HepG2 (cell line): ENCODE data around the gene TMEM185A. TPM values are rescaled to one million over a fixed set of nuclear protein-coding genes. Genes with fewer than 3 reads are reported as not detected.

Source experiments
- ATAC-seq: fragments of 200-7000 bp; cut with Tn5 transposase; 3 replicates; pipeline ENCODE4 v1.9.1; 2020; ENCODE audit warnings: mild to moderate bottlenecking, moderate library complexity
- BruUV-seq: library from RNA; stranded (reverse); fragments of 400-500 nt; replicated peaks from 2 replicates; lab custom pipeline; 2021; lab: Mats Ljungman, UMichigan
- CTCF ChIA-PET: fragments of 300-600 bp; formaldehyde crosslinking; extraction: SDS; loops from one replicate; lab custom pipeline; 2021; ENCODE audit warnings: low total read pairs, inconsistent platforms, low intra/inter-chr PET ratio; lab: Yijun Ruan, JAX
- POLR2A ChIA-PET: fragments of 350-600 bp; sonication (Branson Sonifier 250); formaldehyde crosslinking; loops from one replicate; lab custom pipeline; 2020; ENCODE audit warnings: antibody characterized with exemption, inconsistent platforms; lab: Yijun Ruan, JAX
- DNase-seq: peaks from one replicate; pipeline ENCODE4 v3.0.0-alpha.2; 2015; ENCODE audit warnings: low spot score
- FAIRE-seq: peaks from 3 replicates; lab custom pipeline; 2011; peaks lifted over from hg19 to GRCh38; lab: Jason Lieb, UNC
- H2AFZ ChIP-seq: one replicate; pipeline ENCODE4 v1.6.1; 2011; ENCODE audit warnings: low read length, inconsistent platforms
- H3K27ac ChIP-seq: fragments of 300-600 bp; 3 replicates; pipeline ENCODE4 v1.8.0; 2011; ENCODE audit warnings: mixed run types, mild to moderate bottlenecking, mixed read lengths, low read length, inconsistent platforms; ENCODE audit not compliant: insufficient read depth; ENCODE audit errors: extremely low read length
- H3K27me3 ChIP-seq, 2 experiments: fragments of 200-600 bp in 1 of 2; 2 replicates in 1 of 2; 3 replicates in 1 of 2; pipeline versions ENCODE4 v1.6.0 to v1.8.0; 2011; ENCODE audit warnings: low read length in 2 of 2, mild to moderate bottlenecking in 2 of 2, moderate library complexity in 2 of 2, inconsistent platforms in 1 of 2; ENCODE audit not compliant: insufficient read depth in 2 of 2, control insufficient read depth in 1 of 2
- H3K36me3 ChIP-seq, 2 experiments: fragments of 200-600 bp in 1 of 2; replicated peaks in 1 of 2; 2 replicates in 1 of 2; 3 replicates in 1 of 2; pipeline versions ENCODE4 v1.5.1 to v1.8.0; 2011; ENCODE audit warnings: low read length in 2 of 2, inconsistent platforms in 1 of 2; ENCODE audit not compliant: insufficient read depth in 2 of 2, control insufficient read depth in 1 of 2
- H3K4me1 ChIP-seq: 2 replicates; pipeline ENCODE4 v1.5.1; 2012; ENCODE audit warnings: low read length, inconsistent platforms; ENCODE audit not compliant: insufficient read depth
- H3K4me2 ChIP-seq: 2 replicates; pipeline ENCODE4 v1.6.0; 2011; ENCODE audit warnings: low read depth, low read length, inconsistent platforms
- H3K4me3 ChIP-seq, 3 experiments: fragments of 200-600 bp in 1 of 3; sonication (generic), shearing (Covaris generic) in 1 of 3; replicated peaks in 1 of 3; 2 replicates each; pipeline ENCODE4 v1.5.1; 2011 to 2016; ENCODE audit warnings: low read length in 3 of 3, inconsistent platforms in 2 of 3, low read depth in 2 of 3, mild to moderate bottlenecking in 2 of 3, control low read depth in 1 of 3, mixed read lengths in 1 of 3; ENCODE audit not compliant: insufficient read depth in 1 of 3
- H3K79me2 ChIP-seq: one replicate; pipeline ENCODE4 v1.6.1; 2011; ENCODE audit warnings: low read length, inconsistent platforms; ENCODE audit not compliant: insufficient read depth
- H3K9ac ChIP-seq: 2 replicates; pipeline ENCODE4 v1.6.0; 2011; ENCODE audit warnings: mild to moderate bottlenecking, low read depth, low read length, inconsistent platforms; ENCODE audit not compliant: insufficient read depth
- H3K9me3 ChIP-seq: 2 replicates; pipeline ENCODE4 v1.5.1; 2012; ENCODE audit warnings: mild to moderate bottlenecking, low read length
- H4K20me1 ChIP-seq: 2 replicates; pipeline ENCODE4 v1.6.0; 2011; ENCODE audit warnings: inconsistent platforms, mild to moderate bottlenecking, low read length, moderate library complexity; ENCODE audit not compliant: insufficient read depth
- MIER3 ChIP-seq: IDR thresholded peaks from 2 replicates; pipeline ENCODE4 v1.6.1; 2016; ENCODE audit warnings: missing compliant biosample characterization, borderline replicate concordance
- ZNF275 ChIP-seq: sonication (generic); formaldehyde crosslinking; IDR thresholded peaks from 2 replicates; pipeline ENCODE4 v1.8.0; 2022; ENCODE audit warnings: missing genetic modification reagents, mild to moderate bottlenecking, inconsistent platforms, borderline replicate concordance
- ZNF766 ChIP-seq: sonication (generic); formaldehyde crosslinking; IDR thresholded peaks from 2 replicates; pipeline ENCODE4 v1.5.0; 2020; ENCODE audit warnings: missing genetic modification reagents, borderline replicate concordance
- WGBS: methylation state at CpG from one replicate; pipeline ENCODE4 v1.1.6; 2017; ENCODE audit warnings: low lambda C conversion rate; 5-methylcytosine and 5-hydroxymethylcytosine counted together
- in situ Hi-C: cut with HindIII; loops from 2 replicates; pipeline ENCODE4 v1.10.0; 2017; ENCODE audit warnings: low pct_unique_long_range_greater_than_20kb; ENCODE audit not compliant: extremely low pct_ligation_motif_present
- intact Hi-C: fragments of 100-400 bp; cut with micrococcal nuclease; formaldehyde crosslinking; loops from one replicate; pipeline ENCODE4 v1.10.0; 2022; ENCODE audit not compliant: unreplicated experiment
- polyA plus RNA-seq, 8 experiments: library from polyadenylated mRNA; depleted of rRNA in 3 of 8; stranded (reverse) in 7 of 8; unstranded in 1 of 8; fragments of >200 nt; fragmentation: Illumina TruSeq in 4 of 8; extraction: Trizol in 4 of 8; gene quantifications; 2 replicates each; pipeline versions ENCODE4 v1.2.1 to v1.2.3, GENCODE V29; 2011 to 2016; ENCODE audit warnings: low read depth in 4 of 8, missing spikeins in 1 of 8, mixed read lengths in 1 of 8; ENCODE audit not compliant: insufficient read depth in 1 of 8
- total RNA-seq, 5 experiments: library from RNA; depleted of rRNA; stranded (reverse); fragments of >200 nt; fragmentation: Illumina TruSeq; extraction: Trizol; gene quantifications; 2 replicates each; pipeline ENCODE4 v1.2.3, GENCODE V29; 2016; ENCODE audit warnings: low read depth in 1 of 5
- TF ChIP-seq, protein P1 (sequence below): fragments of 450-650 bp; IDR thresholded peaks from 2 replicates; pipeline ENCODE4 v1.6.1; 2017

Gene TMEM185A
- total and polyA plus RNA-seq, 2 of the 13 experiments (the other 11 are each of a cell fraction or from before 2014, with no cell fraction given): 5.9 to 10.5 TPM

- no peak for TF ChIP-seq ZNF275
- TF ChIP-seq, protein P1, sequence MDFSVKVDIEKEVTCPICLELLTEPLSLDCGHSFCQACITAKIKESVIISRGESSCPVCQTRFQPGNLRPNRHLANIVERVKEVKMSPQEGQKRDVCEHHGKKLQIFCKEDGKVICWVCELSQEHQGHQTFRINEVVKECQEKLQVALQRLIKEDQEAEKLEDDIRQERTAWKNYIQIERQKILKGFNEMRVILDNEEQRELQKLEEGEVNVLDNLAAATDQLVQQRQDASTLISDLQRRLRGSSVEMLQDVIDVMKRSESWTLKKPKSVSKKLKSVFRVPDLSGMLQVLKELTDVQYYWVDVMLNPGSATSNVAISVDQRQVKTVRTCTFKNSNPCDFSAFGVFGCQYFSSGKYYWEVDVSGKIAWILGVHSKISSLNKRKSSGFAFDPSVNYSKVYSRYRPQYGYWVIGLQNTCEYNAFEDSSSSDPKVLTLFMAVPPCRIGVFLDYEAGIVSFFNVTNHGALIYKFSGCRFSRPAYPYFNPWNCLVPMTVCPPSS: no peak
These were observed 12.7 kb downstream of the TMEM185A start (continued) for GRCh38 chrX:149618871-149619270.

GRCh38 chrX:149611623-149612175 lies 19.9 kb downstream of the TMEM185A start:
- Histone ChIP-seq H3K27ac (no peak overlapping the region), H4K20me1 (no peaks in the 10 kb centered on the region), H3K36me3 (no peaks in the 10 kb centered on the region), H3K79me2 (no peaks in the 10 kb centered on the region), H2AFZ (no peak overlapping the region), H3K9ac (no peak overlapping the region)
- CTCF ChIA-PET: no interaction called here
- in situ Hi-C loops: no loop called here
- TF ChIP-seq MIER3: no peak
- no peak for TF ChIP-seq ZNF766
- TF ChIP-seq, all 625 proteins: peak for 0
- Histone ChIP-seq H3K4me2 (no peak overlapping the region), H3K9me3 (no peaks in the 10 kb centered on the region), H3K4me1 (no peaks in the 10 kb centered on the region), H3K27me3 (no peaks in the 10 kb centered on the region), H3K4me3 (no peak overlapping the region)
- ATAC-seq (no peak), FAIRE-seq (no peak), DNase-seq (no peak)
- 100% methylated on average over 1 of the region's 1 CpG for WGBS
- POLR2A ChIA-PET: no interaction called here
- BruUV-seq: no TSS peak
- intact Hi-C loops: no loop called here
